ENCODE data around the gene SLC10A3. TPM values are rescaled to one million over a fixed set of nuclear protein-coding genes. Genes with fewer than 3 reads are reported as not detected.

The SLC10A3 gene, protein sequence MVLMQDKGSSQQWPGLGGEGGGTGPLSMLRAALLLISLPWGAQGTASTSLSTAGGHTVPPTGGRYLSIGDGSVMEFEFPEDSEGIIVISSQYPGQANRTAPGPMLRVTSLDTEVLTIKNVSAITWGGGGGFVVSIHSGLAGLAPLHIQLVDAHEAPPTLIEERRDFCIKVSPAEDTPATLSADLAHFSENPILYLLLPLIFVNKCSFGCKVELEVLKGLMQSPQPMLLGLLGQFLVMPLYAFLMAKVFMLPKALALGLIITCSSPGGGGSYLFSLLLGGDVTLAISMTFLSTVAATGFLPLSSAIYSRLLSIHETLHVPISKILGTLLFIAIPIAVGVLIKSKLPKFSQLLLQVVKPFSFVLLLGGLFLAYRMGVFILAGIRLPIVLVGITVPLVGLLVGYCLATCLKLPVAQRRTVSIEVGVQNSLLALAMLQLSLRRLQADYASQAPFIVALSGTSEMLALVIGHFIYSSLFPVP
- total RNA-seq (2014; rRNA removed; shearing (Covaris generic)) = 51.9 and 63.9 TPM in 2 replicates

DNA sequence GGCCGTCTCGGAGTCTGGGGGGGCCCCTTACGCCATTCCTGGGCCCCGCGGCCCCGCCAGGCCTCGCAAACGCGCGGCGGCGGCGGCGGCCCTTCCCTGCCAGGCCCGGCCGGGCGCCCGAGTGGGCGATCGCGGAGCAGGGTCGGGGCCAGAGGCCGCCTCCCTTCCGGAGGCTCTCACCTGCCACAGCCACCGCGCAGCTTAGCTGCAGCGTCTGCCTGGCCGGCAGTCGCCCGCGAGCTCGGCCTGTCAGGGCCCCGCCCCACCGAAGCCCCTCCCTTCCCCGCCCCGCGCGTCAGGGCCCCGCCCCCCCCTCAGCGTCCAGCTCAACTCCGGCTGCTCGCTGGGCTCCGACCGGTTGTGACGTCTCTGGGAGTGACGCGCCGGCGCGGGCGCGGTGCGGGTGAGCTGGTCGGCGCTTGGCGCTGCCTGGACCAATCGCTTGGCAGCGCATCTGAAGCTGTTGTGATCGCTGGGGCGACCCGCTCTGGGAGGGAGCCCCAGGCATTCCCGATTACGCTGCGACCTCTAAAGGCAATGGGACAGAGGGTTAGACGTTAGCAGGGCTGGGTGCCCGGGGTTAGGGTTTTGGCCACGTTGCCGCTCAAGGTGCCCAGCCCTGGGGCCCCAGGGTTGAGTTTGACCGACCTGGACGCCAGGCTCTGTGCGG, at the start of gene SLC10A3:
Gene SLC10A3, minus strand, starts transcription at position 216 of the 670 bp plus-strand sequence. CDS start 1,689 bp downstream, outside the sequence.
- peak; percentile 92 for DNase-seq (ENCODE audit: low spot score)

DNA sequence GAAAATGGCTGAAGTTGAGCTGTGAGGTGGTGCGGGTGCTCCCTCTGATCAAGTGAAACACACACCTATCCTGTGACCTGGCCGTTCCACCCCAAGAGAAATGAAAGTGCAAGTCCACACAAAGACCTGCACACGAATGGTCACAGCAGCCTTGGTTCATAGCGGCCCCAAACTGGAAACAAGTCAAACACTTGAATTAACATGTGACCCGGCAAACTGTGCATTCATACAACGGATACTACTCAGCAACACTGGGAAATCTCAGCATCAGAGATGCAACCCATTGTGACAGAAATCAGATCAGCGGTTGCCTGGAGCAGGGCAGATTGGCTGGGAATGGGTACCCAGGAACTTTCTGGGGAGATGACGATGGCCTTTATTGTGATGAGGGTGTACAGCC, 48.6 kb upstream of the SLC10A3 start:
- DNase-seq (ENCODE audit: low spot score) = no peak

DNA sequence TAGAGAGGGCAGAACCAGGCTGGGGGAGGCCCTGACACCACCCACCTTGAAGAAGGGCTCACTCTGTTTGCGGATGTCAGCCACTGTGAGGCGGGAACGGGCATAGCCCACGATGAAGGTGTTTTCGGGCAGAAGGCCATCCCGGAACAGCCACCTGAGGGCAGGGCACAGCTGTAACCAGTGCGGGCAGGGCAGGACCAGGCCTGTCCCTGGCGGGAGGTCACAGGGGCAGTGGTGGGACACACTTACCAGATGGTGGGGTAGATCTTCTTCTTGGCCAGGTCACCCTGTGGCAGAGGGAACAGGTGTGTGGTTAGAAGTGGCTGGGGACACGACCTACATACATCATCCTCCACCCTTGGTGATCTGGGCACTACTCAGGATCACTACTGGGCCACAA, 45.5 kb upstream of the SLC10A3 start:
- DNase-seq (ENCODE audit: low spot score) = no peak

DNA sequence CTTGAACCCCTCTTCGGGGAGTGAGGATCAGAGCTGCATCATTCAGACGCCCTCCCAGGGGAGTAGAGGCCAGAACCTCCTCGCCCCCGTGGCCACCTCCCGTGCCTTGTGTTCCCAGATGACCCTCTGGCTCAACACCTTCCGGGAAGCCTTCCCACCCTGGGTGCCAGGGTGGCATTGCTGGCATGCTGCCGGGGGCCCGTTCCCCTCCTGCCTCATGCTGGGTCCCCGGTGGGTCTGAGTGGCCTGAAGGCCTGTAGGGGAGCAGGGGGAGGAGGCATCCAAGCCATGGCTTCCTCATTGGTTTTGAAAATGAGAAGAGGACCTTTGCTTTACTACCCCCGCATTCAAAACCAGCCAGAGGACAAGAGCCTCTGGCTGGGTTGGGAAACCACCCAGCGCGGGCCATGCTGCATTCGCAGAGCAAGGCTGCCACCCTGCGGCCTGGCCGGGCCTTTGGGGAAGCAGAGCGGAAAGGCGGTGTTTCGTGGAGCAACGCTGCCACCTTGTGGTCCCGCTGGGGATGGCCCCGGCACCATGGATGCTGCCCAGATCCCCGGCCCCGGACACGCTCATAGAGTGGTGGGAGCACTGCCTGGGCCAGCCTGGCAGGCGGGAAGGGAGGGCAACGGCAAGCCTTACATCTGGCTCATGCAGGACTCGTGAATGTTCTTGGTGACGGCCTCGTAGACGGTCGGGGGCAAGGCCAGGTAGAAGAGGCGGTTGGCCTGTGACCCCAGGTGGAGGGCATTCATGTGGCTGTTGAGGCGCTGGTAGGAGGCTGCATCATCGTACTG, 44.3 kb upstream of the SLC10A3 start:
- peak; percentile 76 for DNase-seq (ENCODE audit: low spot score)

DNA sequence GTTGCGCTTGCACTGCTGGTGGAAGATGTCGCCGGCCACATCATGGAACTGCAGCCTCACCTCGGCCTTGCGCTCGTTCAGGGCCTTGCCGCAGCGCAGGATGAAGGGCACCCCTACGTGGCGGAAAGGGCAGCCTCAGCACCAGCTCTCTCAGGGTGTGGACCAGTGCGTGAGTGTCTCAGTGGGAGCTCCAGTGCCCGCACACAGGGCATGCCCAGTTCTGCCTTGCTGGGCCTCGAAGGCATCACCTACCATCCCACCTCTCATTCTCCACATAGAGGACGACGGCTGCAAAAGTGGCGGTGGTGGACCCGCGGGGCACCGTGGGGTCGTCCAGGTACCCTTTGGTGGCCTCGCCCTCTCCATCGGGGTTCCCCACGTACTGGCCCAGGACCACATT, 42.3 kb upstream of the SLC10A3 start:
- no peak for DNase-seq (ENCODE audit: low spot score)

DNA sequence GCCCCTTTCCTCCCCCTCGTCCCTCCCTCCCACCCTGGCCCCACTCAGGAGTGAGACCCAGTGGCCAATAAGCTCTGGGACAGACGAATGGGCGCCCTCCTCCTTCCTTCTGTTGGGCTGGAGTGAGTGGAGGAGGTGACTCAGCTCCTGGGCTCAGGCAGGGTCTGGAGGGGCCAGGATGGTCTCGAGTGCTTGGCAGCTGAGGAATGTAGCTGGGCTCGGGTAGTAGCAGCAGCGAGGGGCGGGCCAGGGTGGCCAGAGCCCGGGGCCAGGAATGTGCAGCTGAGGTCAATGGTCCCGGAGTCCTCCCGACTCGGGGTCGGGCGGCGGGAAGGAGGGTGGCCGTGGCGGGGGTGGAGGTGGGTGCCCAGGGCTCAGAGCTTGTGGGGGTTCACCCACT, 41.2 kb upstream of the SLC10A3 start:
- DNase-seq (ENCODE audit: low spot score) = peak; percentile 86

DNA sequence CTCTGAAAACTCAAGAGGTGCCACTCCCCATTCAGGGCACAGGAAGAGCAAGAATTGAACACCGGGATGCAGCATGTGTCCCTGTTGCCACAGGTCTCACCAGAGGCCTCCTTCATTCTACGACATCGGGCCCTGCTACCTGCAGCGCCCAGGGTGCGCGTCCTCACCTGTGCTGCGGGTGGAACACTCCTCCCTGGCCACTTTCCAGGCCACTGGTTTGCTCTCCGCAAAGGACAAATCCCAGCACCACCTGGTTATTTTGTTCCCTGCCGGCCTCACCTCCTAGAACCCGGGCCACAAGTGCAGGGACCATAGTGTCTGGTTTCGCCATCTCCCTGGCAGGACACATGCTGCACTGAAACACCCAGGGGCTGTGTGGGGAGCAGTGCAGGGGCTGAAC, 39.9 kb upstream of the SLC10A3 start:
- DNase-seq (ENCODE audit: low spot score) = no peak

DNA sequence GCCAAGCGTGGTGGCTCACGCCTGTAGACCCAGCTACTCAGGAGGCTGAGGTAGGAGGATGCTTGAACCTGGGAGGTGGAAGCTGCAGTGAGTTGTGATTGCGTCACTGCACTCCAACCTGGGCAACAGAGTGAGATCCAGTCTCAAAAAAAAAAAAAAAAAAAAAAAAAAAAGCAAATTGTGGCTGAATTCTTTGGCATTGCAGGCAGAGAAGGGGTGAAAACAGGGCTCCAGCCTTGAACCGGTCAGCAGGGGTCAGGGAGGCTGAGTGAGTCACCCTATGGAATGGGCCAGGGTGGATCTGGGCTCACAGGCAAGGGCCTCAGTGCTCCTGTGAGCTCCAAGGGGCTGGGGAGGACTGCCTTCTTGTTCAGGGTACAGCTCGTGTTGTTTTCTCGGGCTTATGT, 38.8 kb upstream of the SLC10A3 start:
- peak; percentile 45 for DNase-seq (ENCODE audit: low spot score)

DNA sequence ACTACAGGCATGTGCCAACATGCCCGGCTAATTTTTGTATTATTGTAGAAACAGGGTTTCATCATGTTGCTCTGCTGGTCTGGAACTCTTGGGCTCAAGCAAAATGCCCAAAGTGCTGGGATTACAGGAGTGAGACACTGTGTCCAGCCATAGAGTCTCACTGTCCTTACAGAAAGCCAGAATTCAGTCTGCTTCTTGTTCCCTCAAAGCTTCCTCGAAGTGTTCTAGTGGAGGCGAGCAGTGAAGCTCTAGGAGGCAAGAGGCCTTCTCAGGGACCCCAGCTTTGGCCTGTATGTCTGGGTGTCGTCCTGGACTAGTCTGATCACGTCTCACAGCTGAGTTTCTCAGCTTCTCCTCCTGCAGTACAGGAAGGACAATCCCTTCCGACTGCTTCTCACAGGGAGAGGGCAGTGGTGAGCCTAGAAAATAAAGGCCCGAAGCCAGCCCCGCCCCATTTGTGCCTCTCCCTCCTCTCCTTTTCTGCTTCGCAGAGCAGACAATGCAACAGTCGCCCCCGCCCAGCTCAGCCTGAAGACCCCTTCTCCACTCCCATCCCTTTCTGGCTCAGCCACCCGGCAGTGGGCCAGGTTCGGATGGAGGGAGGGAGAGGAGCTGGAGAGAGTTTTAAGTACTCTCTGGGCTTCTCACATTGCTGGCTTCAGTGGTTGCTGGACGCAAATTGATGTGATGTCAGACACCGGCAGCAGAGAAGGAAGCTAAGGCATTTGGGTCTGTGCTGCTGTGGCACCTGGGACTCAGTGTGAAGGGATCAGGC, 36.7 kb upstream of the SLC10A3 start:
- peak; percentile 85 for DNase-seq (ENCODE audit: low spot score)

DNA sequence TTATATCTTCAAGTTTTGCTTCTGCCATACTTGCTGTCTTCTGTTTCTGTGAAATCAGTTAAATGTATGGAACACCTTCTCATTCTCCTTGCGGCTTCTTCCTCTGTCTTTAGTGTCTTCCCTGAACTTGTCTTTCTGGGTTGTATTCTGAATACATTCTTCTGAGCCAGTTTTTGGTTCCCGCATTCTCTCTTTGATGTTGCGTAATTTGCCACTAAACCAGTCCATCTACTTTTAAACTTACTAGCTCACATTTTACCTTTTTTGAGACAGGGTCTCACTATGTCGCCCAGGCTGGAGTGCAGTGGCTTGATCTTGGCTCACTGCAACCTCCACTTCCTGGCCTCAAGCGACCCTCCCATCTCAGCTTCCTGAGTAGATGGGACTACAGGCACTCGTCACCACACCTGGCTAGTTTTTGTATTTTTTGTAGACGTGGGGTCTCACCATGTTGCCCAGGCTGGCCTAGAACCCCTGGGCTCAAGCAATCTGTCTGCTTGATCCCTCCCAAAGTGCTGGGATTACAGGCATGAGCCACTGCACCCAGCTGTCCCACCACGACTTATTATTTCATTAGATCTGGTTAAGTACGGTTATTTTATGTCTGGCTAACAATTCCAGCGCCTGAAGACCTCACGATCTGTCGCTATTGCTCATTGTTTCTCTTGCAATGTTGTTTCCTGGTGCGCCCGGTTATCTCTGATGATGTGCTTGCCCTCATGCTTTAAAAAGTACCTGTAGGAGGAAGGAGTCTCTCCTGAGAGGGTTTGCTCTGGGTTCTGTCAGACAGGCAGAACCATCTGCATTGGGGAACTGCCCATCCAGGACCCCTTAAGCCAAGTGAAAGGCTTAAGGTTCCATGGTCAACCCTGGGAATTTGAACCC, 35.4 kb upstream of the SLC10A3 start:
- DNase-seq (ENCODE audit: low spot score) = no peak

DNA sequence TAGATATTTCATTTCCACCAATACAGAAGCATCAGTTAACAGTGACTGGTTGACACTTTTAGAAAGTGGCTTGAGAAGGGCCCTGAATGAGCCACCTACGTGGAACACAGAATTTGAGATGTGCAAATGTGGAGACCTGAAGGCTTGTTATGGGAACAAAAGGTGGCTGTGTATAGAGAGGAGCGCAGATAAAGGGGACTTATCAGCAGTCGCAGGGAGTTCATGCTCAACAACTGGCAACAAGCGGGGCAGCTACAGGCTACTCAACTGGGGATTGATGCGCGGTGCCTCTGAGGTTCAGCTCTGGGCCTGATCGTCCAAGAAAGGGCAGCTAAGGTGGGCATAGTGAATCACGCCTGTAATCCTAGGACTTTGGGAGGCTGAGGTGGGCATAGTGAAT, 29.0 kb upstream of the SLC10A3 start:
- no peak for DNase-seq (ENCODE audit: low spot score)

DNA sequence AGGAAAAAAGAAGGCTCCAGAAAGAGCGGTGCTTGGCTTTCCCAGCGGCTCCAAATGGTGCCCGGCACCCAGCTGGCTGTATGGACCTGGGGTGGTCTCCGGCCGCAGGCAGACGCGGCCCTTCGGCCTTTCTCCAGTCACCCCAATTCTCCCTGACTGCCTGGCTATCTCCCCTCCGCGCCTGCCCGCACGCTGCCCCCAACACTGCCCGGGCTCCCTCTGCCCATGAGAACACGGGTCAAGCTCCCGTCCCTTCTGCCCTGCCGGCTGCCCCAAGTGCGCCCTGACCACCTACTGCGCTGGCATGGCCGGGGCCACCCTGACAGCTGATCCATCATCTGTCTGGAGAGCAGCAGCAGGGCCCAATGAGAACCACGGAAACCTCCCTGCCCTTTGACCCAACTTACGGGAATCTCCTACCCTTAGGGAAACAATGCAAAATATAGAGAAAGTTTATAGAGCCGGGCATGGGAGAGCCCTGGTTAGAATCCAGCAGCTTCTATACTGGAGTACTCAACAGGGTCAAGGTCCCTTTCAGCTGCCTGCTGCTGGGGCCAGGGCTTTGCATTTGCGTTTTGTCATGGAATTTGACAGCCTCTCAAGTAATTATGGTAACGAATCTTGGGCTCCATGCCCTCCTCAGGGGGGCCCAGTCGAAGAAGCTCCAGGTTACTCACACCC, 26.8 kb upstream of the SLC10A3 start:
- no peak for DNase-seq (ENCODE audit: low spot score)

DNA sequence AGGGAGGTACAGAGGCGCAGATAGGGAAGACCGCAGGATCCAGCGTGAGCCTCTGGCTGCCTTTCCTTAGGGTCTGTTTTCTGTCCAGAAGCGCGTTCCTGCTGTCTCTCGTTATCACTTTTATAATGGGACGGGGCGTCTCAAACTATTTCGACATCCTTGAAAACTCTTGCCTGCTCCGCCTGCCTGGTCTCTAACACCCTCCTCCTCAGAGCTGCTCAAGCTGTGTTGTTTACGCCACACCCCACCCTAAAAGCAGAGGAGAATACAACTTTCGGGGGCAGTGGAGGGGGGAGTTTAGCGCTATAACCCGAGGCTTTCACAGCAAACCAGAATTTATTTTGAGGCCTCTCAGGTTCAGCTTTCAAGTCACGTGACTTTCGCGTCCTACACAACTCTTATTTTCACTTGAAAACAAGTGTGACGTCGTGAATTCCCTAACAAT, 26.2 kb upstream of the SLC10A3 start:
- no peak for DNase-seq (ENCODE audit: low spot score)

DNA sequence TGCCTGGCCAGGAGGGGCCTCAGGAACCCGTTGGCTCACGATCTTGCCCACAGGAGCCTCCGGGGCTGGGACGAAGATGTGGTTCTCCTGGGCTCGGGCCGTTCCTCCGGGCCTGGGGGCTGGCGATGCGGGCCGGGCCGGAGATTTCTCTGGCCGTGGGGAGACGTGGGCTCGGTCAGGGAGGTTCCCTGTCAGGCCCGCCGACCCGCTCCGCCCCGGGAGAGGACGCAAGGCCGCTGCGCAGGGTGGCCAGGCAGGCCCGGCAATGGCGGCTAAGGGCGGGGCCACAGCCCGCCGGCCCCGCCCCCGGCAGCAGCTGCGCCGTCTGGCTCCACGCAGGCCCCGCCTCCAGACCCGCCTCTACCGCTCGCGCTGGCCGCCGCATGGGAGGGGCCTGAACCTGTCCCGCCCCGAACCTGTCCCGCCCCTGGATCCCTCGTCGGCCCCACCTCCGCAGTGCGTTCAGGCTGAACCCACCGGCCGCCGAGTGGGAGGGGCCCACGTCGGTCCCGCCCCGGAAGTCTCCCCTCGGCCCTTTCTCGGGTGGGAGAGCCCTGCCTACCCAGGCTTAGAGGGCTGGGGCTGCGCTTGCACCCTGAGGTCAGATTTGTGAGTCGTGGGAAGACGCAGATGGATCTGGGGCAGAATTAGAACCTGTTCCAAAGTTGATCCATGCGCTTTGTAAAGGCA, 25.7 kb upstream of the SLC10A3 start, which contains the start of gene FAM3A:
Gene FAM3A, minus strand, starts transcription at position 267 of the 690 bp plus-strand sequence. CDS start 460 bp downstream, outside the sequence.
- DNase-seq (ENCODE audit: low spot score) = peak; percentile 75

DNA sequence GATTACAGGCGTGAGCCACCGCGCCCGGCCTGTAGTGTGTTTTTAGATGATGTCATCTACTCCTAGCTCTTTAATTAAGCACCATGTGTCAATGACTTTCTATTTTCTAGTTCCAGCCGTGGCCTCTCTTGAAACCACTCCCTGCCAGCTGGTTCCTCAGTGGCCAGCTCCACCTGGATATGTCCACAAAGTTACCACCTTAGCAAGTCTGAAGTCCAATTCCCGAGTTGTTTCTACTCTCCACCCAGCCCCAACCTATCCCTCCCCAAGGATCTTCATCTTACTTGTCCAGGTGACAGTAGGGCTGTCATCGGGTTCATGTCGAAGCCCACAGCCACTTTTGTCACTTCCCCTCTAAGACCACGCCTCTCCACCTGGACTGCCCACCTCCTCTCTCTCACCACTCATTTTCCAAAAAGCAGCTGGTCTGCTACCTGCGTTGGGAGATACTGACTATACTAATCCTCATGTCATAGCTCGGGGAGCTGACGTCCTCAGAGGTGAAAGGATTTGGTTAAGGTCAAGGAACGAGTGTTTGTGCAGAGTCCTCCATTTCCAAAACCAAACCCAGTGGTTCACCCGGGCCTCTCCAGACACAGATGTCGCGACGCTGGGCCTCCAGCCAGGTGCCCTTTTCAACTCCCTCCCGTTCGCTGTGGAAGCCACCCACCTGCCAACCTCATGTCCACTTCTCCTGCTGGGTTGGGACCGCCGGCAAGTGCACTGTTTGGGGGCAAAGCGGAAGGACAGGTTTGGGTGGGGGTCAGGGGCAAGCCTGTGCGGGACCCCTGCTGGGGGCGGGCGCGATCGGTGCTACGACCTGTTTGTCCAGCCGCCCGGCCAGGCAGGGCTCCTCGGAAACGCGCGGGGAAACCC, 24.9 kb upstream of the SLC10A3 start:
- no peak for DNase-seq (ENCODE audit: low spot score)

DNA sequence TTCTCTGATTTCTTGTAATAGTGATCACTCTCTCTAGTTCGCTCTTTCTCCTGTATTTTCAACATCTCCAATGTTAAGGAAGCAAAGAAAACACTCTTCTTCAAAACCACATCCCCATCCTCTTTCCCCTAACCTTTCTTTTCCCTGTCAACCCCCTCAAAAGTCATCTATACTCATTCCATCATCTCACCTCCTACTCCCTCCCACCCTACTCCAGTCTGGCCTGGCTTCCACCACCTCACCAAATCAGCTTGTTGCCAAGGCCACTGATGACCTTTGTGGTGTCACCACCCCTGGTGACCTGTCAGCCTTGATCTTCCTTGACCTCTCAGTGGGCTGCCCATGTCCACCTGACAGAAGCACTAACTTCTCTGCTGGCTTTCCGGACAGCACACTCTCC, 23.3 kb upstream of the SLC10A3 start:
- DNase-seq (ENCODE audit: low spot score) = no peak

DNA sequence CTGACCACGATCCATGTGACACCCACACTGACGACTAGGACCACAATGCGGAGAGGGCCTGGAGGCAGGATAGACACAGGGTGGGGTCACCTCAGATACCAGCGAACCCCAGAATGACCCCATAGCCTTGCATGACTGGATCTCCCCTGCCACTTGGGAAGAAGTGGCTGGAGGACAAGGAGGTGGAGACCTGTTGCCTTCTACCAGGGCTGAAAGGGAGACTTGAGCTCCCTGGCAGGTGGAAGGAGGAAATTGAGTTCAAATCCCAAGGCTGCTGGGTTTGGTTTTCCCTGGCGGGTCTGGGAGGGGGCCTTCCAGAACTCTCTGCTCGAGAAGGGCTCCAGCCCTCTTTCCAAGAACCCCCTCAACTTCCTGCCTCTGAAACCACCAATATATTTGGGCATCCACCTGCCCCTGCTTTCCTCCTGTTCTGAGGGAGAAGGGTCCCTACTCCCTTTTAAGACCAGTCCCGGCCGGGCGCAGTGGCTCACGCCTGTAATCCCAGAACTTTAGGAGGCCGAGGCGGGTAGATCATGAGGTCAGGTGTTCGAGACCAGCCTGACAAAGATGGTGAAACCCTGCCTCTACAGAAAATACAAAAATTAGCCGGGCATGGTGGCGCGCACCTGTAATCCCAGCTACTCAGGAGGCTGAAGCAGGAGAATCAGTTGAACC, 22.6 kb upstream of the SLC10A3 start:
- DNase-seq (ENCODE audit: low spot score) = no peak
